Gastroesophageal sphincter (tissue), 3 donors: ENCODE data around the gene FAM222B.

Experiments used
- CTCF ChIP-seq, 4 experiments: fragments of 200-600 bp in 2 of 4; fragments of 450-650 bp in 2 of 4; sonication (generic) in 1 of 4; IDR thresholded peaks; one replicate each; pipeline ENCODE4 v1.5.1; 2017 to 2019; ENCODE audit warnings: antibody characterized with exemption in 4 of 4, mild to moderate bottlenecking in 2 of 4, moderate library complexity in 2 of 4
- EP300 ChIP-seq: sonication (generic); formaldehyde crosslinking; IDR thresholded peaks from one replicate; pipeline ENCODE4 v1.6.1; 2017; ENCODE audit warnings: antibody characterized with exemption, mild to moderate bottlenecking
- POLR2A ChIP-seq, 2 donors: fragments of 450-650 bp; IDR thresholded peaks; one replicate each; pipeline ENCODE4 v1.6.1; 2017; ENCODE audit warnings: antibody characterized with exemption in 2 of 2, mild to moderate bottlenecking in 2 of 2, moderate library complexity in 1 of 2
- POLR2AphosphoS5 ChIP-seq: sonication (generic); formaldehyde crosslinking; IDR thresholded peaks from one replicate; pipeline ENCODE4 v1.6.1; 2017; ENCODE audit warnings: antibody characterized with exemption

DNA sequence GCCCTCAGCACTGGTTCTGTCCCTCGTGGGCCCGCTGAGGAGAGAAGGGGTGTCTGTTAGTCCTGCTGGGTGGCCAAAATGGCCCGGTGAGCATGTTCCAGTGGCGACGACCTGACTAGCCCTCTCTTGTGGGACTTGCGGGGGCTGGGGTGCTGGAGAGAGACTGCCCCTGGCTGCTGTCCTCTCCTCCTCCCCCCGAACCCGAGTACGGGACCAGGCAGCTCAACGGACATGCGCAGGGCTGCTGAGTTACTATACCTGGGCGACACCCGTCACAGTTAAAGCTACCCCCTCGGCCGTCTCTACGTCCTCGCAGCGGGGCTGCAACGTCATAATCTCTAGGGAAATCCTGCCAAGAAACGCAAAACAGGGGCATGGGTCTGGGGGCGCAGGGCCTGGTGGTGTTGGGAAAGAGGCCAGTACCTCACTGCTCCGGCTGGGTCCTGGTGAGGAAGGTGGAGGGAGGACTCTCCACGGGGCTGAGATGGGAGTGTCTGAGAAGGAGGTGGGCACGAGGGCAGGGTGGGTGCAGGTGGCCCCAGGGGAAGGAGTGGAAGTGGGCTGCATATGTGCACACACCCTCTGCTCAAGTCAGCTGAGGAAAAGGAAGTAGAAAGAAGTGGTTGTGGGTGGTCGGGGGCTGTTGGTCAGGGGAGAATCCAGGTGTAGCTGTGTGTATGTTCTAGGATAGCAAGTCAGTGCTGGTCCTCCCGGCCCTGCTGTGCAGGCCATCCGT is 41.5 kb upstream of the FAM222B start:
- TF ChIP-seq CTCF (IDR thresholded peaks at IDR 0.05) (no peak), POLR2A (IDR thresholded peaks at IDR 0.05) (no peak), POLR2AphosphoS5 (no peak), EP300 (no peak)
